HL-60/S4 treated with phorbol 12-myristate 13-acetate at 8.2 ng/mL for 4 days and 3 days (cell line): ENCODE data around the gene VWA8.
"Not testable (repeated sequence)": the region's sequence is repeated elsewhere in the genome, so short reads cannot be mapped to it uniquely, and the experiment has no call there.

Experiments used
- in situ Hi-C: fragments of 300-500 bp; cut with MboI; formaldehyde crosslinking; loops from 2 replicates; pipeline ENCODE4 v1.15.0; 2022; ENCODE audit warnings: low sequenced_read_pairs

Gene VWA8

DNA sequence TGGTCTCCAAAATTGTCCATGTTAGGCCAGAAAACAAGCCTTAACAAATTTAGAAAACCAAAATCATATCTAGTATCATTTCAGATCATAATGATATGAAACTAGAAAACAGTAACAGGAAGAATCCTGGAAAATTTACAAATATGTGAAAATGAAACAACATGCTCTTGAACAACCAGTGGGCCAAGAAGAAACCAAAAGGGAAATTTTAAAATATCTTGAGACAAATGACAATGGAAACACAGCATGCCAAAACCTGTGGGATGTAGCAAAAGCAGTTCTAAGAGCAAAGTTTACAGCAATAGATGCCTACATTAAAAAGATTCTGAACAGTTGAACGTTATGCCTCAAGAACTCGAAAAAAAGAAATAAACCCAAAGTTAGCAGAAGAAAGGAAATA lies 32.6 kb downstream of the VWA8 start:
- in situ Hi-C loops = no loop called here

DNA sequence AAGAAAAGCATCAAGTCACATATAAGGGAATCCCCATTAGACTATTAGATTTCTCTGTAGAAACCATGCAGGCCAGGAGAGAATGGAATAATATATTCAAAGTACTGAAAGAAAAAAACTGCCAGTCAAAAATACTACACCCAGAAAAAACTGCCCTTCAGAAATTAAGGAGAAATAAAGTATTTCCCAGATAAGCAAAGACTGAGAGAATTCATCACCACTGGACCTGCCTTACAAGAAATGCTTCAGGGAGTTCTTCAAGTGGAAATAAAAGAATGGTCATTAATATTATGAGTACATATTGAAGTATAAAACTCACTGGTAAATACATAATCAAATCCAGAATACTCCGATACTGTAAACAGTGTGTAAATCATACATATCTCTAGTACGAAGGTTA lies 35.9 kb downstream of the VWA8 start:
- in situ Hi-C loops = no loop called here

- in situ Hi-C loops = not testable (repeated sequence)
Observed at GRCh38 chr13:41922894-41923293, 38.0 kb downstream of the VWA8 start.

DNA sequence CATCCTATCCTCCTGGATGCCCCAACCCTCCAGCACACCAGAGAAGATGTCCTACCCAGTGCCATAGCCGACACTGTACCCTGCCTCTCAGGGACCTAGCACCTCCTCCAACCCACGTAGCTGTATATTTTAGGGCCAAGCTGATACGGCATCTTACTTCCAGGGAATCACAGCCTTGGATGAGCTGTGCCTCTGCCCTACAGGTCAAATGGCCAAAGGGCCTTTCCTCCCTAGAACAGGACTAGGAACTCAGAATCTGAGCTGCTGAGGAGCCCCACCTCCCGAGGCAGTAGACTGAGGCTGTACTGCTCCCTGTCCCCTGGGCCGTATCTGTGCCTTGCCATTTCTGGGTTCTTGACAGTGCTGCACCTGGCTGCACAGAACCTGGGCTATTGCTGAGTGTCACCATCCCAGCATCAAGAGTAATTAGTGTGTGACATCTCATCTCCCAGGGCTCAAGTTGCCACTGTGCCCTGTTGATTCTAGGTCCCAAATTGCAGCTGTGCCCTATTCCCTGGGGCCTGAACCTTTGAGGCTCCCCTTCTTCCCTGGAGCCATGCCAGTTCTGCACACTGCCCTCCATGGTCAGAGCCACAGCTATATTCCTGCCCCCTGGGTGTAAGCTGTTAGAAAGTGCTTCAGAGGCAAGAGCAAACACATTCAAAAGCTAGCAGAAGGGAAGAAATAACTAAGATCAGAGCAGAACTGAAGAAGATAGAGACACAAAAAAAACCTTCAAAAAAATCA lies 41.0 kb downstream of the VWA8 start:
- in situ Hi-C loops = no loop called here

DNA sequence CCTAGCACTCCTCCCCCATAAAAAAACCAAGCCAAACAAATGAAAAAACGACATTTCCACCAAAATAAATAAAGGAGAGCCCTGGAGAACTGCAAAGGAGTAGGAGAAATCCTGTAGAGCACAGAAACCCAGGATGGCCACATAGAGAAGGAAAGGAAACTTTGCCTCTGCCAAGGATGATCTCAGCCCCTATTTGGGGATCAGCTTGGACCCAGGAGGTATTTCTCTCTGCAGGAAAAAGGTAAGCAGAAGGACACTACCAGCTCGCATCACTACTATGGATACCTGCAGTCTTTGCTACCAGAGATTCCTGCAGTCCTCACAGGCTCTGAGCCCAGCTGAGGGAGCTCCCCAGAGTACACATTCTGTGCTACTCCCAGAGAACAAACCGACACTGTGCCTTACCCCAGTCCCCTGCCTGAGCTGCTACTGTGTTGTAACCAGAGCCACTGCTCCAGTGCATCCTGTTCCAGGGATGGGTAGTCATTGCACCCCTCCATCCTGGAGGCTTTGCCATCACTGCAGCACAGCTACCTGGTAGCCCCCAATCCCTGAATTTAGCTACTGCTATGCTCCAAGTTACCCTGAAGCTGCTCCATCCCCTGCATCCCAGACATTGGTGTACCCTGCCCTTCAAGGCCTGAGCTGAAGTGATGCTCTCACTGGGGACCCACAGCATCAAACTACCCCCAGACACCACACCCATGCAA lies 41.7 kb downstream of the VWA8 start:
- in situ Hi-C loops = no loop called here

DNA sequence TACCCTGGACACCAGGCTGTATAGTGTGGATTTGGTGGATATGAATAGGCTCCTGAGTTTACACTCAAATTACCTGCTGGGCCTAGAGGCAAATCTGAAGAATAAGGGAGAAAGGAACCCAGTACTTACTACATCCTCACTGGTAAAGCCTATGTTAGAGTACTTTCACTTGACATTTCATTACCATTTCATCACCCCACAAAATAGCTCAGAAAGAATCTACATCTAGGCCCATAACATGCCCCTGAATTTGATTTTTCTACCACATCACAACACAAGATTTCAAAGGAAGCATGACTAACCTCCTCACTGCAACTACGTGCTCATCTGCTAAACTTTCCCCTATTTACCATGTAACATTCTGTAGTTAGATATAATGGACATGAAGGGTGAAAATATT lies 43.3 kb downstream of the VWA8 start:
- in situ Hi-C loops = no loop called here

DNA sequence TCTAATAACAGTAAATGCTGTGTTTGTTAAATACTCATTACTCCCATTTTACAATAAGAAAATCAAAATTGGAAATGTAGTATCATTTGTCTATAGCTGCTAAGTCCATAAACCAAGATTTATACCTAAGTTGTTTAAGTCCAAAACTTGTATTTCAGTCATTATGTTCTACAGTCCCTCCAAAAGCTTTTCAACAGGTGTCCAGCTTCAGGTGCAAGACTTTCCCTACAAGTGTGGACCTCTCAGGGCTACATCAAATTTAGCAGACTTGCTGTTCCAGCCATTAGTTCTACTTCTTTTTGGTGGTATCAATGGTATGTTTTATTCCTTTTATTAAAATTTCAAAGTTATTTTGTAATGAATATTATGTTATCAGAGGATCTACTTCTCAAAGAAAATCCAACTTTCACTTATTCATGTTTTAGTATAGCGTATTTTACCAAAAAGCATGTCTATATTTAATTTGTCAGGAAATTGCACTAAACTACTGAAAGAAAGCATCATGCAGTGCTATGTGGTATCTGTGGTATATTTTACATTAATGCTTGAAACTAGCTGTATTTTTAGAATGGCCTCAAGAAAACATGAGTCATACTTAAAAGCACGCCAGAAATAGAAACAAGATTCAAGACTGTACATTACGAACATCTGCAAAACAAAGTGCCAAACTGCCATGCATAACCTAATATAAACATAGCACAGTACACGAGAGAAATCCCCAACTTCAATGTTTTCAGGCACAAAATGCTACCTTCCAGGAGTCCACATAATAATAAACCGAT lies 44.5 kb downstream of the VWA8 start:
- in situ Hi-C loops = no loop called here

DNA sequence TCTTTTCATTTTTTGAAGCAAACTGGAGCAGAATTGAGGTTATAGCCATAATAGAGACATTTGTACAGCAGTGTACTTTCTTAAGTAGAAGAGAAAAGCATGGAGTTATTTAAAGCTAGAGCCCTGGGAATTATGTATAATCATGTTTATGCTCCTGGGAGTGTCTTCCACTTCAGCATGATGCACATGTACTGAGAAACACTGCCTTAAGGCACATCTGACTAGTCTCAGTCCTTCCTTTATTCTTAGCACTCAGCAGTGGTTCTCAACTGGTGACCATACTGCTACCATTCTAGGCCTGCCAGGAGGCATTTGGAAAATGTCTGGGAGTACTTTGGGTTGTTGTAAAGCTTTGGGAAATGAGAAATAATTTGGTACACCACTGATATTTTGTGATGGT lies 45.8 kb downstream of the VWA8 start:
- in situ Hi-C loops = no loop called here

DNA sequence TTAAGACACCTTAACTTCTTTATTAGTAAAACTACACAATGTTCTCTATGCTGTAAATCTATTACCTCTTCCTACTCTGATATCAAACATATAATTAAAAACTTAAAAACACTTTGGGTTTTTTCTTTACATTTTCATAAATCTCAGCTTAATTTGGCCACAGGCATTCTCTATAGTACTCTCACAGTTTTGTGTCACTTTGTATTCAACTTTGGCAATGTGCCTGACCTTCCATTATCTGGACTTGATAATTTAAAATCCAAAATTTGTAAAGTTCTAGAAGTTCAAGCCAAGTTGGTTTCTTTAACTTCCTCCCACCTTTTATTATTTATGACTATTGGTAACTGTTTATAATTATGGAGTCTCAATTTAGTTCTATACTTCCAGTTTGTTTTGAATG lies 46.4 kb downstream of the VWA8 start:
- in situ Hi-C loops = no loop called here

GRCh38 chr13:41909506-41909905 lies 51.4 kb downstream of the VWA8 start:
- in situ Hi-C loops = no loop called here

DNA sequence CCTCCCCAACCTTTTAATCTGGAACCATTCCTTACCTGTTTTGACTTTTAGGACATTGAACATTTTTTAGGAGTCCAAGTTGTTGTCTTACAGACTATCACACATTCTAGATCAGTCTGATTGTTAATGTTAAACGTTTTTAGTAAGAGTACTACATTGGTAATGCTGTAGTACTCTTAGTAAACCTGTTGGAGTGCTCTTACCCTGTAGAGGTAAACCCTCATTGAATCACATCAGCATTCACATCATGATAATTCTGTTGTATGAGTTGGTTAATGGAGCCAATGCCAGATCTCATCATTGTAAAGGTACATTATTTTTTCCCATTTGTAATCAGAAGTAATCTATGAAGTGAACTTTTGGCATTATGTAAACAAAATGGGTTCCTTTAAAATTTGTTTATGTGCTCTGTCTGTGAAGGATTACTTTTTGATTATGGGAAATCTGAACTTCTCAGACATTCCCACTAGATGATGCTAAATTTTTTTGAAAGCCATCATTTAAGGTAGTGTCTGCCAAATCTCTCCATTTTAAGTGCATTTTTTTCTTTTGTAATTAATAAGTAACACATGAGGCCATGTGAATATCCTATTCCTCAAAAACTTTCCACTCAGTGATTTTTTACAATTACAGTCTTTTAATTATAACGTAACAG lies 55.2 kb downstream of the VWA8 start:
- in situ Hi-C loops = no loop called here

- in situ Hi-C loops = no loop called here
Observed at GRCh38 chr13:41900918-41901317, 60.0 kb downstream of the VWA8 start.

GRCh38 chr13:41898411-41898810 lies 62.5 kb downstream of the VWA8 start:
- in situ Hi-C loops = not testable (repeated sequence)

- in situ Hi-C loops = no loop called here
Observed at GRCh38 chr13:41897126-41897525, 63.8 kb downstream of the VWA8 start.

DNA sequence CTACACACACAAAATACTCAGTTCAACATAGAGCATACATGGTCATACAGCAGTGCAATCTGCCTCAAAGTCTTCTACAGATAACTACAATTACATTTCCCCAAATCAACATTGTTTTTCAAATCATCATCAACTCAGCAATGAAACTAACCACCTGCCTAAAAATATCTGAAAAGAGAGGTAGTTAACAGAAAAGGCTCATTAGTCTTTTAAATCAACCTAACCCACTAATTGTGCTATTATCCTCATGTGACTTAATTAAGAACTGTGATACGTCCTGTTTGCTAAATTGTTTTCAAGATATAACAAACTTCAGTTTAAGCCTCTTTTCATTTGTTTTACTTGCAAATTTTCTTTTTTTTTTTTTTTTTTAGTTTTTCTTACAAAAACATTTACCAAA lies 65.4 kb downstream of the VWA8 start:
- in situ Hi-C loops = no loop called here

- in situ Hi-C loops = no loop called here
Observed at GRCh38 chr13:41891119-41891518, 69.8 kb downstream of the VWA8 start.

- in situ Hi-C loops = no loop called here
Observed at GRCh38 chr13:41883147-41883546, 77.8 kb downstream of the VWA8 start.

DNA sequence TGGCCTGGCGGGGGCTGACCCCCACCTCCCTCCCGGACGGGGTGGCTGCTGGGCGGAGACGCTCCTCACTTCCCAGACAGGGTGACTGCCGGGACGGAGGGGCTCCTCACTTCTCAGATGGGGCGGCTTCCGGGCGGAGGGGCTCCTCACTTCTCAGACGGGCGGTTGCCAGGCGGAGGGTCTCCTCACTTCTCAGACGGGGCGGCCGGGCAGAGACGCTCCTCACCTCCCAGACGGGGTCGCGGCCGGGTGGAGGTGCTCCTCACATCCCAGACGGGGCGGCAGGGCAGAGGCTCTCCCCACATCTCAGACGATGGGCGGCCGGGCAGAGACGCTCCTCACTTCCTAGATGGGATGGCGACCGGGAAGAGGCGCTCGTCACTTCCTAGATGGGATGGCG lies 79.0 kb downstream of the VWA8 start:
- in situ Hi-C loops = not testable (repeated sequence)

- in situ Hi-C loops = no loop called here
Observed at GRCh38 chr13:41880966-41881365, 79.9 kb downstream of the VWA8 start.

DNA sequence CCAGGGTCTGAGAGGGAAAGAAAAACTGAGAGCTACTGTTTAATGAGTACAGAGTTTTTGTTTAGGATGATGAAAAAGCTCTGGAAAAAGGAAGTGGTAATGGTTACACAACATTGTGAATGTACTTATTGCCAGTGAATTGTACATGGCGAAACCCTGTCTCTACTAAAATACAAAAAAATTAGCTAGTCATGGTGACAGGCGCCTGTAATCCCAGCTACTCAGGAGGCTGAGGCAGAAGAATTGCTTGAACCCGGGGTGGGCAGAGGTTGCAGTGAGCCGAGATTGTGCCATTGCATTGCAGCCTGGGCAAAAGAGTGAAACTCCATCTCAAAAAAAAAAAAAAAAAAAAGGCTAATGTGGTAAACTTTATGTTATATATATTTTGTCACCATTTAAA lies 96.3 kb downstream of the VWA8 start:
- in situ Hi-C loops = no loop called here

GRCh38 chr13:41862659-41863058 lies 98.2 kb downstream of the VWA8 start:
- in situ Hi-C loops = not testable (repeated sequence)
